ENCODE data around the gene ZNF571. TPM values are rescaled to one million over a fixed set of nuclear protein-coding genes. Genes with fewer than 3 reads are reported as not detected.

ZNF571 gene
- total RNA-seq, 4 donors from 2014 or later = 2.3 to 7.3 (median 4.9) TPM

DNA sequence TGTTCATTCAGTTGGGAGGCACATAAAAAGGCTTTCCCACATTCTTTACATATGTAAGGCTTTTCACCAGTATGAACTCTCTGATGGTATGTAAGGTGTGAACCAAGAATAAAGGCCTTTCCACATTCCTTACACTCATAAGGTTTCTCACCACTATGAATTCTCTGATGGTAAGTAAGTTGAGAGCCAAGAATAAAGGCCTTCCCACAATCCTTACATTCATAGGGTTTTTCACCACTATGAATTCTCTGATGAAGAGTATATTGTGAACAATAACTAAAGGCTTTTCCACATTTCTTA, 29.3 kb downstream of the ZNF571 start:
- DNase-seq (ENCODE audit: low spot score) = no peak
- ATAC-seq (ENCODE audit: low FRiP score) = no peak
- no peak for TF ChIP-seq CTCF (IDR thresholded peaks at IDR 0.05)

DNA sequence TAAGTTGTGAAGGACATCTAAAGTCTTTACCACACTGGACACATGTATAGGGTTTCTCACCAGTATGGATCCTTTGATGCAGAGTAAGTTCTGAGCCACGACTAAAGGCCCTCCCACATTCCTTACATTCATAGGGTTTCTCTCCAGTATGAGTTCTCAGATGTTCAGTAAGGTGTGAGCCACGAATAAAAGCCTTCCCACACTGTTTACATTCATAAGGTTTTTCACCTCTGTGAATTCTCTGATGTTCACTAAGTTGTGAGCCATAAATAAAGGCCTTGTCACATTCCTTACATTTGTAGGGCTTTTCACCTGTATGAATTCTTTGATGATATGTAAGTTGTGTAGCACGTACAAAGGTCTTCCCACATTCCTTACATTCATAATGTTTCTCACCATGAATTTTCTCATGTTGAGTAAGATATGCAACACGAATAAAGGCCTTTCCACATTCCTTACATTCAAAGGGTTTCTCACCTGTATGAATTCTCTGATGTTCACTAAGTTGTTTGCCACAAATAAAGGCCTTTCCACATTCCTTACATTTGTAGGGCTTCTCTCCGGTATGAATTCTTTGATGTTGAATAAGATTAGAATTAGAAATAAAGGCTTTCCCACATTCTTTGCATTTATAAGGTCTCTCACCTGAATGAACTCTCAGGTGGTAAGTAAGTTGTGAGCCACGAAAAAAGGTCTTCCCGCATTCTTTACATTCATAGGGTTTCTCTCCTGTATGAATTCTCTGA, 29.8 kb downstream of the ZNF571 start:
- TF ChIP-seq CTCF (IDR thresholded peaks at IDR 0.05) = no peak
- no peak for DNase-seq (ENCODE audit: low spot score)

GRCh38 chr19:37563518-37563917, 31.1 kb downstream of the ZNF571 start:
- DNase-seq (ENCODE audit: low spot score) = no peak
- no peak for TF ChIP-seq CTCF (IDR thresholded peaks at IDR 0.05)
- ATAC-seq (ENCODE audit: low FRiP score) = no peak

More for the DNA sequence above, 29.8 kb downstream of the ZNF571 start:
- ATAC-seq (ENCODE audit: low FRiP score) = no peak

DNA sequence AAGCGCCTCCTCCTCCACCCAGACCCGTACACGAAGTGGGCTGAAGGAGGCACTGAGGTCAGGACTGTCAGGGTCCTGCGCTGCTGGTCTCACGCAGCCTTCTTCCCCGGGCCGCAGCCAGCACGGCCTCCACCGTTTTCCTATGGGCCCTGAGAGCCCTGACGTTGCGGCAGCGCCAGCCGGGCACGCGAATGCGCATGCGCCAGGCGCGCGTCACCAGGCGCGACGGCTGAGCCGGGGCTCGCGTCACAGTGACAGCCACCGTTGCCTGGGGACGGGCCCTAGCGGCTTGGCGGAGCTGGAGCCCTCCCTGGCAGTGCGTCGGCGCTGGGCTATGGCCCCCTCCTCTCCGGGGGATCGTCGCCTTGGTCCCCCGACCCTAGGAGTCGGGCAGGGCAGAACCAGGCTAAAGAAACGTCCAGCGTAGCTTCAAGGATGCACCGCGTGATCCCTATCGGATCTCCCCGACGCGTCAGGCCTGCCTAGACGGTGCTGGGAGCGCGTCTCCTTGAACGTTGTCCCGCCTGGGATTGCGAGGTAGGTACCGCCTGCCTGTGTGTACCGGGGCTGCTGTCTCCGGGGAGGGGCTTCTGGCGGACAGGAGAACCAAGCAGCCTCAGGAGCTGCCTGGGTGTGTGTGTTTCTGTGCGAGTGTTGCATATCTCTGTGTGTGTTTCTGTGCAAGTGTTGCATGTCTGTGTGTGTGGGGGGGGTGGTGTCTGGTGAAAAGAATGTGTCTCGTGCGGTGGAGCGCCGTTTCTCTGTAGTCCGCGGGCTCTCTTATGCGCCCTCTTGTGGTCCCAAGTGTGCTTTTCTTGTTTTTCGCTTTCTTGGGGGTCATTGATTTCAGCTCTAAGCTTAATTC, 43.2 kb downstream of the ZNF571 start:
- TF ChIP-seq CTCF (IDR thresholded peaks at IDR 0.05) = no peak
- ATAC-seq (ENCODE audit: low FRiP score) = no peak
- DNase-seq (ENCODE audit: low spot score) = no peak

DNA sequence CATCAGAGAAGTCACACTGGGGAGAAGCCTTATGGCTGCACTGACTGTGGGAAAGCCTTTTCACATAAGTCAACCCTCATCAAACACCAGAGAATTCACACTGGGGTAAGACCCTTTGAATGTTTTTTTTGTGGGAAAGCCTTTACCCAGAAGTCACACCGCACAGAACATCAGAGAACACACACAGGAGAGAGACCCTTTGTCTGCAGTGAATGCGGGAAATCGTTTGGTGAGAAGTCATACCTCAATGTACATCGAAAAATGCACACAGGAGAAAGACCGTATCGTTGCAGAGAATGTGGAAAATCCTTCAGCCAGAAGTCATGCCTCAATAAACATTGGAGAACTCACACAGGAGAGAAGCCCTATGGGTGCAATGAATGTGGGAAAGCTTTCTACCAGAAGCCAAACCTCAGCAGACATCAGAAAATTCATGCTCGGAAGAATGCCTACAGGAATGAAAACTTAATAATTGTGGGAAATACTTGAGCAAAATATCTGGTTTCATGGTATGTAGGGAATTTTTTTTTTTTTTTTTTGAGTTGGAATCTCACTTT, 57.1 kb downstream of the ZNF571 start:
- TF ChIP-seq CTCF (IDR thresholded peaks at IDR 0.05) = no peak
- no peak for ATAC-seq (ENCODE audit: low FRiP score)
- no peak for DNase-seq (ENCODE audit: low spot score)

DNA sequence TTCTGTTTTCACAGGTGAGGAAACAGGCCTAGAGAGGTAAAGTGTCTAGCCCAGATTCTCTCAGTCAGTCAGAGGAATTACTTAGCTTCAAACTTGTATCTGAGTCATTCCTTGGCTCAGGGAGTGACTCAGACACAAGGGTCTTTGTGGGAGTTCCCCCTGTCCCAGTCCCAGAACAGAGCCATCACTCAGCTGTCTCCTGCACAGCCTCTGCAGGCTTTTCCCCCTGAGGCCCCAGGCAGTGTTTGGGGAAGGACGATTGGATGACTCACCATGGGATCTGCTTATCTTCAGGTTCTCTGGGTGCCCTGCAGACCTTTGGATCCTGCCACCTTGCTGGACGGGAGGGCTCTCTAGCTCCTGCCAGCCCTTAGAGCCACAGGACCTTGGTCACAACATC, 74.7 kb downstream of the ZNF571 start:
- ATAC-seq (ENCODE audit: low FRiP score) (no peak), DNase-seq (ENCODE audit: low spot score) (no peak)
- TF ChIP-seq CTCF (IDR thresholded peaks at IDR 0.05) = no peak

Other genes with a start within 250 kb of the ZNF571 start
- gene ZNF527, start 223.7 kb downstream of the ZNF571 start, total RNA-seq = 1 to 10 TPM; 3.7 to 7.4 (median 4.6) TPM
- gene ZNF569, start 127.3 kb downstream of the ZNF571 start, total RNA-seq = 1 to 10 TPM; 3.1 to 8.0 (median 4.6) TPM
- gene ZNF570, start 125.4 kb downstream of the ZNF571 start, total RNA-seq = 10 to 100 TPM in 1 of 4 donors, 1 to 10 TPM in 3; 5.3 to 11.2 (median 8.8) TPM
- gene ZNF793, start 87.9 kb downstream of the ZNF571 start, total RNA-seq = 1 to 10 TPM; 1.2 to 3.5 (median 1.3) TPM
- gene ZNF540, start 84 bp upstream of the ZNF571 start, total RNA-seq = 1 to 10 TPM; 1.2 to 2.2 (median 1.5) TPM
- 10 to 100 TPM in 2 of 4 donors, 1 to 10 TPM in 2; 9.0 to 16.1 (median 11.1) TPM for gene ZFP30, start 60.7 kb upstream of the ZNF571 start, total RNA-seq
- gene ZNF607, start 125.0 kb upstream of the ZNF571 start, total RNA-seq = 1 to 10 TPM; 1.8 to 5.4 (median 3.1) TPM
- gene ZNF573, start 184.8 kb upstream of the ZNF571 start, total RNA-seq = 10 to 100 TPM in 1 of 4 donors, 1 to 10 TPM in 3; 4.4 to 17.5 (median 5.5) TPM

All from omental fat pad (tissue), 4 donors.